ENCODE measurements around the gene ACRBP. TPM values are rescaled to one million over a fixed set of nuclear protein-coding genes. Genes with fewer than 3 reads are reported as not detected.

The ACRBP gene
- total RNA-seq, 4 donors from 2014 or later = 0.30 to 2.4 (median 2.0) TPM

DNA sequence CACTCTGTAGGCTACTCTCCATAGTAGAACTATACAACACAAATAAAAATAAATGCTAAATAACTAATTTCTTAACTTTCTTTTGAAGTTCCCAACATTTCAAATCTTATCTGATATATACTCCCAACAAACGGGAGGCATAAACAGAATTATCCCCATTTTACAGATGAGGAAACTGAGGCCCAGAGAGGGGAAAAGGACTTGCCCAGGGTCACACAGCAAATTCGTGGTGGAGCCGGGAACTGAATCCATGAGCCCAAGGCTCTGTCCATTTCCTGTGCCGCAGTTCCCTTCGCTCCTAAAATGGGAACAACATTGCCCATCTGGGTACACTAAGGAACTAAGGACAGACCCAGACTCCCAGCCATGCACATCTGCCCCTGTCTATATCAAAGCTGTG is 29.7 kb upstream of the ACRBP start:
- peaks cover 3 to 100% (median 37%) of the 10 kb centered on the region in 3 donors for H3K36me3 ChIP-seq
- H3K9me3 ChIP-seq = no peaks in the 10 kb centered on the region

DNA sequence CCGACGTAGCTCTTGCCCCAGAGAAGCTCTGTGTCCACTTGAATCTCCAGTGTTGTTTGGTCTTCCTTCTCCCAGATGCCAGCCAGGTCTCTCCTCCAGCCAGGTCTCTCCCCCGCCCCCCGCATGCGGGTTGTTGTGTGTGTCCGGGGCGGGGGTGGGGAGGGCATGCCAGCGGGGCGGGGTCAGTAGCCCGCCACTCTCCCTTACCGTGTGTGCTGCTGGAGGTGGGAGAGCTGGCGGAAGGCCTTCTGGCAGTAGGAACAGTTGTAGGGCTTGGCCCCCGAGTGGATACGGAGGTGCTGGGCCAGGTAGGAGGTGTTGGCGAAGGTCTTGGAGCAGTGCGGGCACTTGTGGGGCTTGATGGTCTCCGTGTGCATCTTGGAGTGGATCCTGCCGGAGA is 24.9 kb upstream of the ACRBP start:
- Histone ChIP-seq H3K27me3 (no peaks in the 10 kb centered on the region), H3K4me3 (no peak overlapping the region), H3K27ac (no peak overlapping the region), H3K9me3 (no peaks in the 10 kb centered on the region), H3K36me3 (peaks cover 6 to 100% (median 57%) of the 10 kb centered on the region in 3 donors), H3K4me1 (no peaks in the 10 kb centered on the region)
- no peak for DNase-seq (ENCODE audit: low spot score in 2 of 2)
- 91 to 95% methylated on average over 13 to 18 of the region's 18 CpGs for WGBS, 2 donors
- no peak for TF ChIP-seq EP300 (IDR thresholded peaks at IDR 0.05)
- TF ChIP-seq CTCF (IDR thresholded peaks at IDR 0.05) = no peak
- no peak for TF ChIP-seq POLR2A (IDR thresholded peaks at IDR 0.05)

More for the DNA sequence above, 29.7 kb upstream of the ACRBP start:
- no peak overlapping the region for H3K27ac ChIP-seq
- no peak for DNase-seq (ENCODE audit: low spot score in 2 of 2)
- no peak for TF ChIP-seq CTCF (IDR thresholded peaks at IDR 0.05)
- TF ChIP-seq POLR2A (IDR thresholded peaks at IDR 0.05) = no peak
- TF ChIP-seq EP300 (IDR thresholded peaks at IDR 0.05) = no peak
- H3K4me3 ChIP-seq = no peak overlapping the region
- H3K27me3 ChIP-seq = no peaks in the 10 kb centered on the region
- WGBS, 2 donors = 93 to 94% methylated on average over 5 of the region's 5 CpGs
- no peaks in the 10 kb centered on the region for H3K4me1 ChIP-seq

- Histone ChIP-seq H3K27ac (no peak overlapping the region), H3K9me3 (no peaks in the 10 kb centered on the region), H3K27me3 (no peaks in the 10 kb centered on the region), H3K4me1 (peaks cover 0 to 4% (median 1%) of the 10 kb centered on the region in 4 donors), H3K36me3 (peaks cover 6 to 71% (median 45%) of the 10 kb centered on the region in 3 donors), H3K4me3 (no peak overlapping the region)
- TF ChIP-seq EP300 (IDR thresholded peaks at IDR 0.05) (no peak), POLR2A (IDR thresholded peaks at IDR 0.05) (no peak), CTCF (IDR thresholded peaks at IDR 0.05) (no peak)
- DNase-seq (ENCODE audit: low spot score in 2 of 2) = no peak
- 81 to 91% methylated on average over 8 of the region's 8 CpGs for WGBS, 2 donors
Observed at GRCh38 chr12:6667559-6668210, 20.5 kb upstream of the ACRBP start.

- no peak for DNase-seq (ENCODE audit: low spot score in 2 of 2)
- H3K27me3 ChIP-seq = no peaks in the 10 kb centered on the region
- no peak overlapping the region for H3K27ac ChIP-seq
- H3K4me3 ChIP-seq = no peak overlapping the region
- no peaks in the 10 kb centered on the region for H3K9me3 ChIP-seq
- peaks cover 8 to 15% (median 12%) of the 10 kb centered on the region in 4 donors for H3K4me1 ChIP-seq
- H3K36me3 ChIP-seq = peaks cover 0 to 56% (median 30%) of the 10 kb centered on the region in 3 donors
- TF ChIP-seq EP300 (IDR thresholded peaks at IDR 0.05) = no peak
- no peak for TF ChIP-seq CTCF (IDR thresholded peaks at IDR 0.05)
- no peak for TF ChIP-seq POLR2A (IDR thresholded peaks at IDR 0.05)
- WGBS, 2 donors = 95% methylated on average over 2 of the region's 2 CpGs
Observed at GRCh38 chr12:6666211-6666610, 19.0 kb upstream of the ACRBP start.

DNA sequence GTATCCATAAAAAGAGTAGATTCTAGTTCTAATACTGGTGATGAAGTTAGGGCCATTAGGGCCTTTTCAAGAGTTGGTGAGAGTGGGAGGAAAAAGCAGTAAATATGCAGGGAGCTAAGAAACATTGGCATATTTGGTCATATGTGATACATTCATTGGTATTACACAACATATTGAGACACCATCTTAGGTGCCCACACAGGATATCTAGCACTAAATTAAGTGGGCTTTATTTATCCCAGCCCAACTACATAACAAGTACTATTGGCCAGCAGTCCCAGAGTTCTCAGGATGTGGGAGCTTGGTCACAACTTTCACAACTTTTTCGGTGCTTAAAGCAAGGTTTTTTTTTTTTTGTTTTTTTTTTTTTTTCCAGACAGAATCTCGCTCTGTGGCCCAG is 17.7 kb upstream of the ACRBP start:
- TF ChIP-seq POLR2A (IDR thresholded peaks at IDR 0.05) (no peak), EP300 (IDR thresholded peaks at IDR 0.05) (no peak), CTCF (IDR thresholded peaks at IDR 0.05) (no peak)
- Histone ChIP-seq H3K27ac (no peak overlapping the region), H3K4me3 (no peak overlapping the region), H3K4me1 (peaks cover 8 to 24% (median 12%) of the 10 kb centered on the region in 4 donors), H3K27me3 (no peaks in the 10 kb centered on the region), H3K36me3 (peaks cover 0 to 43% (median 17%) of the 10 kb centered on the region in 3 donors), H3K9me3 (no peaks in the 10 kb centered on the region)
- no peak for DNase-seq (ENCODE audit: low spot score in 2 of 2)
- WGBS, 2 donors = 82 to 96% methylated on average over 2 of the region's 2 CpGs

All from tibial nerve (tissue), 4 donors.